ENCODE data around the gene USP35.

USP35 gene

DNA sequence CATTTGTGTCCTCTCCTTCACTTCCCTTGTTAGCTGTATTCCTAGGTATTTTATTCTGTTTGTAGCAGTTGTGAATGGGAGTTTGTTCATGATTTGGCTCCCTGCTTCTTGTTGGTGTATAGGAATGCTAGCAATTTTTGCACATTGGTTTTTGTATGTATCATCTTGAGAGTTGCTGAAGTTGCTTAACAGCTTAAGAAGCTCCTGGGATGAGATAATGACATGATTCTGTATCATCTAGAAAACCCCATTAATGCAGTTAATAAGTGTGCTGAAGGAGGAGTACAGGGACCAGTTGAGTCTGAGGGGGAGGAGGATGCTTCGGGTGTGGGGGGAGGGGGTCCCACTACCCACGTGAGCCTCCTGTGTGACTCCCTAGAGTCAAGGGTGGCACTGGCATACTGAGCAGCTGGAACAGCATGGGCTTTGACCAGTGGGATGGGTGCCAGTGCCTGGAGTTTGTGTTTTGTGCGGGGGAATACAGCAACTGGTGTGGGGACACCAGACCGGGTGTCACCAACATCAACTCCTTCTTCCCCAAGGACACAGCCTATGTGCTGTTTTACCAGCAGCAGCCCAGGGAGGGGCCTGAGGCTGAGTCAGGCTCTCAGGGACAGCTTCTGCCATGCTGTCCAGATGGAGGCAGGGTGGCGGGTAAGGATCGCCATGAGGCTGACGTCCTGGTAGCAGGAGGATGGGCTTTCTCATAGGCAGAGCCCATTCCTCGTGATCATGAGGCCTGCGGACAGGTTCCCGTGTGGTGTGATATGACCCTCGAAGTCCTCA is 24.1 kb downstream of the USP35 start:
- no peaks in the 10 kb centered on the region for H3K27me3 ChIP-seq (ENCODE audit: low read length)
- H3K9me2 ChIP-seq (replicated peaks; ENCODE audit: insufficient read depth, low read length), result no peaks in the 10 kb centered on the region
- no peak overlapping the region for H3K4me2 ChIP-seq (ENCODE audit: low read depth, low read length, poor library complexity, severe bottlenecking)
- H3K9me3 ChIP-seq (ENCODE audit: insufficient read depth, low read length), result no peaks in the 10 kb centered on the region
- no peaks in the 10 kb centered on the region for H3K79me2 ChIP-seq (ENCODE audit: insufficient read depth, low read length)
- H3K4me3 ChIP-seq (ENCODE audit: insufficient read depth, low read length, poor library complexity, severe bottlenecking), result no peak overlapping the region
- TF ChIP-seq, protein P1, sequence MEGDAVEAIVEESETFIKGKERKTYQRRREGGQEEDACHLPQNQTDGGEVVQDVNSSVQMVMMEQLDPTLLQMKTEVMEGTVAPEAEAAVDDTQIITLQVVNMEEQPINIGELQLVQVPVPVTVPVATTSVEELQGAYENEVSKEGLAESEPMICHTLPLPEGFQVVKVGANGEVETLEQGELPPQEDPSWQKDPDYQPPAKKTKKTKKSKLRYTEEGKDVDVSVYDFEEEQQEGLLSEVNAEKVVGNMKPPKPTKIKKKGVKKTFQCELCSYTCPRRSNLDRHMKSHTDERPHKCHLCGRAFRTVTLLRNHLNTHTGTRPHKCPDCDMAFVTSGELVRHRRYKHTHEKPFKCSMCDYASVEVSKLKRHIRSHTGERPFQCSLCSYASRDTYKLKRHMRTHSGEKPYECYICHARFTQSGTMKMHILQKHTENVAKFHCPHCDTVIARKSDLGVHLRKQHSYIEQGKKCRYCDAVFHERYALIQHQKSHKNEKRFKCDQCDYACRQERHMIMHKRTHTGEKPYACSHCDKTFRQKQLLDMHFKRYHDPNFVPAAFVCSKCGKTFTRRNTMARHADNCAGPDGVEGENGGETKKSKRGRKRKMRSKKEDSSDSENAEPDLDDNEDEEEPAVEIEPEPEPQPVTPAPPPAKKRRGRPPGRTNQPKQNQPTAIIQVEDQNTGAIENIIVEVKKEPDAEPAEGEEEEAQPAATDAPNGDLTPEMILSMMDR (IDR thresholded peaks at IDR 0.05; ENCODE audit: insufficient read depth, low read length, poor library complexity, severe bottlenecking), result no peak
- TF ChIP-seq EZH2phosphoT487 (conservative IDR thresholded peaks at IDR 0.05; ENCODE audit: low read length), result no peak
- H4K20me1 ChIP-seq (ENCODE audit: low read depth, low read length), result no peaks in the 10 kb centered on the region
- H3K9ac ChIP-seq (ENCODE audit: low read length), result no peak overlapping the region
- no peak overlapping the region for H2AFZ ChIP-seq (ENCODE audit: low read depth, low read length, severe bottlenecking)
- H3K27ac ChIP-seq (ENCODE audit: low read depth, low read length), result no peak overlapping the region
- no peaks in the 10 kb centered on the region for H3F3A ChIP-seq (ENCODE audit: insufficient read depth)
- H3K36me3 ChIP-seq (ENCODE audit: low read length), result no peaks in the 10 kb centered on the region

DNA sequence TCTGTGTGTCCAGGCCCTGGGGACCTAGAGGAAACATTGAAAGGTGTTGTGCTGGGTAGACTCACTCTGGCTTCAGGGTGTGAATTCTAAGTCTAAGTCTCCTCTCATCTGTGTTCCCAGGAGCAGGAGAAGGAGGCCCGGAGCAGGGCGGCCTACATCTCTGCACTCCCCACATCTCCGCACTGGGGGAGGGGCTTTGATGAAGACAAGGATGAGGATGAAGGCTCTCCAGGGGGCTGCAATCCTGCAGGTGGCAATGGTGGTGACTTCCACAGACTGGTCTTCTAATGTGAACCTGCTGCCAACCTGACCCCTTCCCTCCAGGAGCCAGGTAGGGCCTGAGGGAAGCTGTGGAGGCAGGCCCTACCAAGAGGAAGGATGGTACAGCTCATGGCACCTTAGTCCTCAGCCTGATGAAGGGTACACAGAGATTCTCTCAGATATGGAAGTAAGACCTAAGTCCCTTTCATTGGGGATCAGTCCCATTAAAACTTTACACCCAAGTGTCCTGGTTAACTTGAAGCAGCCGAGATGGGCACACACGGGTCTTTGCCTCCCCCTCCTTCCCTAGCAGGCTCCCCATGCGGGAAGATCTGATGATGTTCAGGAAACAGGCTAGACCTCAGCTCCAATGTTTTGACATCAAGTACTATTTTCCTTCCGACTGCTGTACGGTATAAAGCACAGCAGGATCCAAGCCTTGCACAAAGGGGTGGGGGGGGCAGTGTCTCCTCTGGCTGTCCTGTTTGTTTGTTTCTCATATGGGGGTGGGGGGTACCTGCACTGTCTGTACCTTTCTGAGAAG is 25.0 kb downstream of the USP35 start:
- Histone ChIP-seq H3K9ac (ENCODE audit: low read length) (no peak overlapping the region), H3K27me3 (ENCODE audit: low read length) (no peaks in the 10 kb centered on the region), H2AFZ (ENCODE audit: low read depth, low read length, severe bottlenecking) (no peak overlapping the region), H3K4me3 (ENCODE audit: insufficient read depth, low read length, poor library complexity, severe bottlenecking) (no peak overlapping the region), H3K9me2 (replicated peaks; ENCODE audit: insufficient read depth, low read length) (no peaks in the 10 kb centered on the region), H3K27ac (ENCODE audit: low read depth, low read length) (no peak overlapping the region), H3K79me2 (ENCODE audit: insufficient read depth, low read length) (no peaks in the 10 kb centered on the region), H3K4me2 (ENCODE audit: low read depth, low read length, poor library complexity, severe bottlenecking) (no peak overlapping the region), H3K9me3 (ENCODE audit: insufficient read depth, low read length) (no peaks in the 10 kb centered on the region), H3K36me3 (ENCODE audit: low read length) (no peaks in the 10 kb centered on the region), H3F3A (ENCODE audit: insufficient read depth) (no peaks in the 10 kb centered on the region), H4K20me1 (ENCODE audit: low read depth, low read length) (no peaks in the 10 kb centered on the region)
- TF ChIP-seq, protein P1 (IDR thresholded peaks at IDR 0.05; ENCODE audit: insufficient read depth, low read length, poor library complexity, severe bottlenecking), result no peak
- TF ChIP-seq EZH2phosphoT487 (conservative IDR thresholded peaks at IDR 0.05; ENCODE audit: low read length), result no peak

DNA sequence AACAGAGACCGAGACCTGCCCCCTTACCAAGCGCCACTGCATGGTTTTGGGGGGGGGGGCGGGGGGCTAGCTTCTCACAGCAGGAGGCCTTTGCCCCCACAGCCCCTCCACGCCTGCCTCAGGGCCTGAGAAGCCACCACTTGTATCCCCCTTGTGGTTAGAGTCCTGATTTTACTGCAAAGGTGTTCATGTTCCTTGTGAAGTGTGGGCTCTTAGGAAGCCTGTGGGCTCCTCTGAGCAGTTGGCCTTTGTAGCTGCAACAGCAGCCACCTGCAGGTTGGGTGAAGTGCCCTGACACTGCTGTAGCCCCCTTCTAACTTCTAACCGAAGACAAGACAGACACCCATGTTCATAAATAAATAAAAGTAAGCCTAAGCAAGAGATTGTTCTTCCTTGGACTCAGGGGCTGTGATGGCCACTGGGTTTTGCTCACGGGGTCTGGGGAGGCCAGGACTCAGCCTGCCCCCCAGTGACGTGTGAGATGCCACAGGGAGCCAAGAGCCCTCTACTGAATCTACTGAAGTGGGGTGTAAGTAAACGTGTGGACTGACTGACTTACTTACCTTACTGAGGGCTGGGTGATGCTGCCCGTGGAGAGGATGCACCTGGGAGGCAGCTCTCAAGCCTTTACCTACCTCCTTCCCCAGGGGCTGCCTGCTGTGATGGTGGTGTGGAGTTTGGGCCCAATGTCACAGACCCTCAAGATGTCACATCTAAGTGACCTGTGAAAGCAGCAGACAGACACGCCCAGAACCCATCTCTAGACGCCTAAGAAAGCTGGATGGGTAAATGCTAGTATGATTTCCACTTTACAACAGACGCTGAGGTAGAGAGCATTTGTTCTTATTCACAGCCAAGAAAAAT is 25.8 kb downstream of the USP35 start:
- no peaks in the 10 kb centered on the region for H4K20me1 ChIP-seq (ENCODE audit: low read depth, low read length)
- no peak overlapping the region for H3K4me3 ChIP-seq (ENCODE audit: insufficient read depth, low read length, poor library complexity, severe bottlenecking)
- no peaks in the 10 kb centered on the region for H3K9me2 ChIP-seq (replicated peaks; ENCODE audit: insufficient read depth, low read length)
- H3K9ac ChIP-seq (ENCODE audit: low read length), result no peak overlapping the region
- no peaks in the 10 kb centered on the region for H3K27me3 ChIP-seq (ENCODE audit: low read length)
- no peaks in the 10 kb centered on the region for H3K9me3 ChIP-seq (ENCODE audit: insufficient read depth, low read length)
- no peaks in the 10 kb centered on the region for H3K36me3 ChIP-seq (ENCODE audit: low read length)
- H3K4me2 ChIP-seq (ENCODE audit: low read depth, low read length, poor library complexity, severe bottlenecking), result no peak overlapping the region
- no peak overlapping the region for H2AFZ ChIP-seq (ENCODE audit: low read depth, low read length, severe bottlenecking)
- no peaks in the 10 kb centered on the region for H3F3A ChIP-seq (ENCODE audit: insufficient read depth)
- H3K27ac ChIP-seq (ENCODE audit: low read depth, low read length), result no peak overlapping the region
- TF ChIP-seq, protein P1 (IDR thresholded peaks at IDR 0.05; ENCODE audit: insufficient read depth, low read length, poor library complexity, severe bottlenecking), result no peak
- TF ChIP-seq EZH2phosphoT487 (conservative IDR thresholded peaks at IDR 0.05; ENCODE audit: low read length), result no peak
- H3K79me2 ChIP-seq (ENCODE audit: insufficient read depth, low read length), result no peaks in the 10 kb centered on the region
